ENCODE measurements around the gene SETDB1. TPM values are rescaled to one million over a fixed set of nuclear protein-coding genes. Genes with fewer than 3 reads are reported as not detected.

Gene SETDB1
- total and polyA plus RNA-seq, 2 of the 13 experiments (the other 11 are each of a cell fraction or from before 2014, with no cell fraction given), result 33.1 to 34.6 TPM

DNA sequence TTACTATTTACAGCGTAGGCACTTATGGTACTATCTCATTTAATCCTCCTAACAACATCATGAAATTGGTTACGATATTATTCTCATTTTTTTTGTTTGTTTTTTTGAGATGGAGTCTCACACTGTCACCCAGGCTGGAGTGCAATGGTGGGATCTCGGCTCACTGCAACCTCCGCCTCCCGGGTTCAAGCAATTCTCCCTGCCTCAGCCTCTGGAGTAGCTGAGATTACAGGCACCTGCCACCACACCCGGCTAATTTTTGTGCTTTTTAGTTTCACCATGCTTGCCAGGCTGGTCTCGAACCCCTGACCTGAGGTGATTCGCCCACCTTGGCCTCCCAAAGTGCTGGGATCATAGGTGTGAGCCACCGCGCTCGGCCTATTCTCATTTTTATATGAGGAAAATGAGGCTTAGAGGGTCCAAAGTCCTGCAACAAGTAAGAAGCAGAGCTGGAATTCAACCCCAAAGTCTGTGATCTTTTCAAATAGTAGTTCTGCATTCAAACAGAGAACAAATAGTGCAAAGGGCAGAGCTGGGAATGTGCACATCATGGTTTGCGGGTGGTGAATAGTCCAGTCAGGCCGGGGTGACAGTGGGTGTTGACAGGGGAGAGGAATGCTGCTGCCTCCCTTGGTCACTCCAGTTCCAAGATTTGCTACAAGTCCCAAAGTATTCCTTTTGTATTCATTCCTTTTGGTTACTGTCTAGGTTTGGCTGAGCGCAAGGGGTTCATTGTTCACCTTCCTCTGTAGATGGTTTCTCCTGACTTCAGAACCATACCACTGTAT lies 86.7 kb downstream of the SETDB1 start (continued):
- TF ChIP-seq, protein P1, sequence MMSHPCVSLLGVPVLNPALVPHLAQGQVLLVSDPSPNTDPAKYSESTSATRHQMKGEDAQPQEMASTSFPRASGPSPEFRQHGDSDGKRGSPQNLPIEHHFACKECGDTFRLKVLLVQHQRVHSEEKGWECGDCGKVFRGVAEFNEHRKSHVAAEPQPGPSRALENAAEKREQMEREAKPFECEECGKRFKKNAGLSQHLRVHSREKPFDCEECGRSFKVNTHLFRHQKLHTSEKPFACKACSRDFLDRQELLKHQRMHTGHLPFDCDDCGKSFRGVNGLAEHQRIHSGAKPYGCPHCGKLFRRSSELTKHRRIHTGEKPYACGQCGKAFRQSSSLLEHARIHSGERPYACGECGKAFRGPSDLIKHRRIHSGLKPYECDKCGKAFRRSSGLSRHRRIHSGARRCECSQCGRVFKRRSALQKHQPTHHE (CRISPR knock-in tag; IDR thresholded peaks at IDR 0.05; ENCODE audit: borderline replicate concordance), result peak; percentile 38; the same call in 1 of the 2 replicates
- peak; percentile 86 for TF ChIP-seq RXRB (CRISPR knock-in tag; IDR thresholded peaks at IDR 0.05; ENCODE audit: borderline replicate concordance)
- TF ChIP-seq THAP11 (CRISPR knock-in tag; IDR thresholded peaks at IDR 0.05), result peak; percentile 43
- no peak for TF ChIP-seq SRF (IDR thresholded peaks at IDR 0.05; ENCODE audit: low read depth, low read length)
- peak; percentile 61; the same call in 1 of the 2 replicates for TF ChIP-seq ZNF605 (CRISPR knock-in tag; IDR thresholded peaks at IDR 0.05)
- TF ChIP-seq, protein P2, sequence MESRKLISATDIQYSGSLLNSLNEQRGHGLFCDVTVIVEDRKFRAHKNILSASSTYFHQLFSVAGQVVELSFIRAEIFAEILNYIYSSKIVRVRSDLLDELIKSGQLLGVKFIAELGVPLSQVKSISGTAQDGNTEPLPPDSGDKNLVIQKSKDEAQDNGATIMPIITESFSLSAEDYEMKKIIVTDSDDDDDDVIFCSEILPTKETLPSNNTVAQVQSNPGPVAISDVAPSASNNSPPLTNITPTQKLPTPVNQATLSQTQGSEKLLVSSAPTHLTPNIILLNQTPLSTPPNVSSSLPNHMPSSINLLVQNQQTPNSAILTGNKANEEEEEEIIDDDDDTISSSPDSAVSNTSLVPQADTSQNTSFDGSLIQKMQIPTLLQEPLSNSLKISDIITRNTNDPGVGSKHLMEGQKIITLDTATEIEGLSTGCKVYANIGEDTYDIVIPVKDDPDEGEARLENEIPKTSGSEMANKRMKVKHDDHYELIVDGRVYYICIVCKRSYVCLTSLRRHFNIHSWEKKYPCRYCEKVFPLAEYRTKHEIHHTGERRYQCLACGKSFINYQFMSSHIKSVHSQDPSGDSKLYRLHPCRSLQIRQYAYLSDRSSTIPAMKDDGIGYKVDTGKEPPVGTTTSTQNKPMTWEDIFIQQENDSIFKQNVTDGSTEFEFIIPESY (CRISPR knock-in tag; IDR thresholded peaks at IDR 0.05), result peak; percentile 5; the same call in 1 of the 2 replicates
- peak; percentile 52 for TF ChIP-seq MED8 (CRISPR knock-in tag; IDR thresholded peaks at IDR 0.05; ENCODE audit: insufficient replicate concordance)
- no peak for TF ChIP-seq RELA (CRISPR knock-in tag; IDR thresholded peaks at IDR 0.05)
- TF ChIP-seq HDAC6 (IDR thresholded peaks at IDR 0.05; ENCODE audit: low read depth, low read length), result no peak
- TF ChIP-seq, protein P3, sequence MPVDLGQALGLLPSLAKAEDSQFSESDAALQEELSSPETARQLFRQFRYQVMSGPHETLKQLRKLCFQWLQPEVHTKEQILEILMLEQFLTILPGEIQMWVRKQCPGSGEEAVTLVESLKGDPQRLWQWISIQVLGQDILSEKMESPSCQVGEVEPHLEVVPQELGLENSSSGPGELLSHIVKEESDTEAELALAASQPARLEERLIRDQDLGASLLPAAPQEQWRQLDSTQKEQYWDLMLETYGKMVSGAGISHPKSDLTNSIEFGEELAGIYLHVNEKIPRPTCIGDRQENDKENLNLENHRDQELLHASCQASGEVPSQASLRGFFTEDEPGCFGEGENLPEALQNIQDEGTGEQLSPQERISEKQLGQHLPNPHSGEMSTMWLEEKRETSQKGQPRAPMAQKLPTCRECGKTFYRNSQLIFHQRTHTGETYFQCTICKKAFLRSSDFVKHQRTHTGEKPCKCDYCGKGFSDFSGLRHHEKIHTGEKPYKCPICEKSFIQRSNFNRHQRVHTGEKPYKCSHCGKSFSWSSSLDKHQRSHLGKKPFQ (CRISPR knock-in tag; IDR thresholded peaks at IDR 0.05; ENCODE audit: insufficient replicate concordance), result peak; percentile 91
- TF ChIP-seq MIER3 (CRISPR knock-in tag; IDR thresholded peaks at IDR 0.05; ENCODE audit: borderline replicate concordance), result peak; percentile 55; the same call in 1 of the 2 replicates
- TF ChIP-seq HNRNPL (IDR thresholded peaks at IDR 0.05; ENCODE audit: low read depth, low read length), result no peak
- TF ChIP-seq ZNF17 (CRISPR knock-in tag; IDR thresholded peaks at IDR 0.05), result no peak
- no peak for TF ChIP-seq ZNF496 (CRISPR knock-in tag; IDR thresholded peaks at IDR 0.05; ENCODE audit: insufficient replicate concordance)
- TF ChIP-seq NKX3-1 (CRISPR knock-in tag; IDR thresholded peaks at IDR 0.05), result no peak
- TF ChIP-seq, protein P4, sequence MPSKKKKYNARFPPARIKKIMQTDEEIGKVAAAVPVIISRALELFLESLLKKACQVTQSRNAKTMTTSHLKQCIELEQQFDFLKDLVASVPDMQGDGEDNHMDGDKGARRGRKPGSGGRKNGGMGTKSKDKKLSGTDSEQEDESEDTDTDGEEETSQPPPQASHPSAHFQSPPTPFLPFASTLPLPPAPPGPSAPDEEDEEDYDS (CRISPR knock-in tag; IDR thresholded peaks at IDR 0.05), result peak; percentile 78
- peak; percentile 17; the same call in 1 of the 2 replicates for TF ChIP-seq PHF8 (CRISPR knock-in tag; IDR thresholded peaks at IDR 0.05)
- peak; percentile 43; the same call in 1 of the 2 replicates for TF ChIP-seq GABPB1 (CRISPR knock-in tag; IDR thresholded peaks at IDR 0.05)
- TF ChIP-seq CBX5 (CRISPR knock-in tag; IDR thresholded peaks at IDR 0.05; ENCODE audit: borderline replicate concordance), result no peak
- TF ChIP-seq, protein P5, sequence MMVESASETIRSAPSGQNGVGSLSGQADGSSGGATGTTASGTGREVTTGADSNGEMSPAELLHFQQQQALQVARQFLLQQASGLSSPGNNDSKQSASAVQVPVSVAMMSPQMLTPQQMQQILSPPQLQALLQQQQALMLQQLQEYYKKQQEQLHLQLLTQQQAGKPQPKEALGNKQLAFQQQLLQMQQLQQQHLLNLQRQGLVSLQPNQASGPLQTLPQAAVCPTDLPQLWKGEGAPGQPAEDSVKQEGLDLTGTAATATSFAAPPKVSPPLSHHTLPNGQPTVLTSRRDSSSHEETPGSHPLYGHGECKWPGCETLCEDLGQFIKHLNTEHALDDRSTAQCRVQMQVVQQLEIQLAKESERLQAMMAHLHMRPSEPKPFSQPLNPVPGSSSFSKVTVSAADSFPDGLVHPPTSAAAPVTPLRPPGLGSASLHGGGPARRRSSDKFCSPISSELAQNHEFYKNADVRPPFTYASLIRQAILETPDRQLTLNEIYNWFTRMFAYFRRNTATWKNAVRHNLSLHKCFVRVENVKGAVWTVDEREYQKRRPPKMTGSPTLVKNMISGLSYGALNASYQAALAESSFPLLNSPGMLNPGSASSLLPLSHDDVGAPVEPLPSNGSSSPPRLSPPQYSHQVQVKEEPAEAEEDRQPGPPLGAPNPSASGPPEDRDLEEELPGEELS (CRISPR knock-in tag; IDR thresholded peaks at IDR 0.05), result peak; percentile 74
- no peak for TF ChIP-seq ZFP36L2 (CRISPR knock-in tag; IDR thresholded peaks at IDR 0.05)
